Measurements from ENCODE around the gene TRERF1.

The TRERF1 gene

DNA sequence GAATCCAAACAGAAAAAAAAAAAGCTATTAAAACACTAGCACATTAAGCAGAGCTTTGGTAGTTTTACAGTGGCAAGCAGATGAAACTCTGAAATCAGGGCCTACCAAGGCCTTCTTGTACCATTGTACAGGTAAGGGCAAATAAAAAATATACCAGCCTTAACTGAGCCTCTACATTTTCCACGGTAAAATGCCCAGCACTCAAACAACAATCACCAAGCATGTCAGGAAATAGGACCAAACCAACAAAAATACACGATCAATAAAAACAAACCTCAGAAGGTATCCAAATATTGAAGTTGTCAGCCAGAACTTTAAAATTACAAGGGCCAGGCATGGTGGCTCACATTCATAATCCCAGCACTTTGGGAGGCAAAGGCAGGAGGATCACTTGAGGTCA is 18.3 kb downstream of the TRERF1 start:
- TF ChIP-seq, protein P1, sequence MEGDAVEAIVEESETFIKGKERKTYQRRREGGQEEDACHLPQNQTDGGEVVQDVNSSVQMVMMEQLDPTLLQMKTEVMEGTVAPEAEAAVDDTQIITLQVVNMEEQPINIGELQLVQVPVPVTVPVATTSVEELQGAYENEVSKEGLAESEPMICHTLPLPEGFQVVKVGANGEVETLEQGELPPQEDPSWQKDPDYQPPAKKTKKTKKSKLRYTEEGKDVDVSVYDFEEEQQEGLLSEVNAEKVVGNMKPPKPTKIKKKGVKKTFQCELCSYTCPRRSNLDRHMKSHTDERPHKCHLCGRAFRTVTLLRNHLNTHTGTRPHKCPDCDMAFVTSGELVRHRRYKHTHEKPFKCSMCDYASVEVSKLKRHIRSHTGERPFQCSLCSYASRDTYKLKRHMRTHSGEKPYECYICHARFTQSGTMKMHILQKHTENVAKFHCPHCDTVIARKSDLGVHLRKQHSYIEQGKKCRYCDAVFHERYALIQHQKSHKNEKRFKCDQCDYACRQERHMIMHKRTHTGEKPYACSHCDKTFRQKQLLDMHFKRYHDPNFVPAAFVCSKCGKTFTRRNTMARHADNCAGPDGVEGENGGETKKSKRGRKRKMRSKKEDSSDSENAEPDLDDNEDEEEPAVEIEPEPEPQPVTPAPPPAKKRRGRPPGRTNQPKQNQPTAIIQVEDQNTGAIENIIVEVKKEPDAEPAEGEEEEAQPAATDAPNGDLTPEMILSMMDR (IDR thresholded peaks at IDR 0.05; ENCODE audit: insufficient read depth, low read depth, low read length, missing control alignments): no peak
- no peak for DNase-seq (ENCODE audit: low read depth)
- H3K4me3 ChIP-seq (ENCODE audit: low read depth, low read length): no peak overlapping the region

DNA sequence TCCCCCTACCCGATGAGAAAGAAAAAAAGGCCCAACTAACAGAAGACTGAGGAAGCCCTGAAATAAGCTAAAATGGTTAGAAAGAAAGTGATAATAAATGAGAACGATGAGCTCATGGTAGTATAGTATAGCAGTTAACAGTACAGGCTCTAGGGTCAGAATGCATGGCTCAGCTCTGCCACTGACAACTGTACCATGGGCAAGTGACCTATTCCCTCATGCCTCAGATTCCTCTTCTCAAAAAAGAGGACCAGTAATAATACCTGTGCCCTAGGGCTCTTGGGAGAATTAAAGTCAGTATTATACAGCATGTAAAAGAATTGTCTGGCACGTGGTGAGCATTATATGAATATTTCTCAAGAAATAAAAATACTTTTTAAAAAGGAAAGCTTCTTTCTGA is 19.8 kb downstream of the TRERF1 start:
- no peak overlapping the region for H3K4me3 ChIP-seq (ENCODE audit: low read depth, low read length)
- no peak for DNase-seq (ENCODE audit: low read depth)
- TF ChIP-seq, protein P1 (IDR thresholded peaks at IDR 0.05; ENCODE audit: insufficient read depth, low read depth, low read length, missing control alignments): no peak

DNA sequence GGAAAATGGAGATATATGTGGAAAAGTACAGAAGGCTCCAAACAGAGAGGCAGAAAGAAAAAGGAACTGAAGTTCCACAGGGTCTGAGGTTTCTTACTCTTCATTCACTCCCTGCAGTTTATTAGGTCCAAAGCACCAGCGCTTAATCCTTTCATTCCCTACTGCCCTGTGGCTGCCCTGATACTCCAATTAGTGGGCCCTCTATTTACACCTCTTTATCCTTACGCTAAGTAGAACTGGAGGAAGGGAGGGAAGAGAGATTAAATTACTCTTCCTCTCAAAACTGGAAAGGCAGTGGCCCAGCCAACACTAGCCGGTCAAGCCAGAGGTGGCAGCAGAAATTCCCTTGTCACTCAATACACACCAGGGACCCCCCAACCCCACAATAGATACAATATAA is 20.4 kb downstream of the TRERF1 start:
- TF ChIP-seq, protein P1 (IDR thresholded peaks at IDR 0.05; ENCODE audit: insufficient read depth, low read depth, low read length, missing control alignments): no peak

DNA sequence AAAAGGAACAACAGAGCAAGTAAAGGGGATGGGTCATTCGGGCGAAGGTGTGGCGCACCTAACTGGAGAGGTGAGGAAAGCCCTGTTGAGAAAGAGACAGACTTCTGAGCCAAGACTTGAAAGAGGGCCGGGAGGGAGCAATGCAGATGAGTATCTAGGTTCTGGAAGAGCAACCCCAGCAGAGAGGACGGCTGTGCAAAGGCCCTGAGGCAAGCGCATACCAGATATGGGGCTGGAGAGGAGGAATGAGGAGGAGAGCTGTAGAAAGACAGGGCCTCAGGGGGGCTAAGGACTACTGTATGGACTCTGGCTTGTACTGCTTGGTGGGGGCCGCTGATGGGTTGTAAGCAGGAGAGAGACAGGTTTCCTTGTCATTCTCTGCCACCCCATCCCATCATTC is 21.9 kb downstream of the TRERF1 start:
- no peak overlapping the region for H3K4me3 ChIP-seq (ENCODE audit: low read depth, low read length)
- DNase-seq (ENCODE audit: low read depth): no peak
- TF ChIP-seq, protein P1 (IDR thresholded peaks at IDR 0.05; ENCODE audit: insufficient read depth, low read depth, low read length, missing control alignments): no peak

More for the DNA sequence above, 20.4 kb downstream of the TRERF1 start:
- H3K4me3 ChIP-seq (ENCODE audit: low read depth, low read length): no peak overlapping the region
- DNase-seq (ENCODE audit: low read depth): no peak

DNA sequence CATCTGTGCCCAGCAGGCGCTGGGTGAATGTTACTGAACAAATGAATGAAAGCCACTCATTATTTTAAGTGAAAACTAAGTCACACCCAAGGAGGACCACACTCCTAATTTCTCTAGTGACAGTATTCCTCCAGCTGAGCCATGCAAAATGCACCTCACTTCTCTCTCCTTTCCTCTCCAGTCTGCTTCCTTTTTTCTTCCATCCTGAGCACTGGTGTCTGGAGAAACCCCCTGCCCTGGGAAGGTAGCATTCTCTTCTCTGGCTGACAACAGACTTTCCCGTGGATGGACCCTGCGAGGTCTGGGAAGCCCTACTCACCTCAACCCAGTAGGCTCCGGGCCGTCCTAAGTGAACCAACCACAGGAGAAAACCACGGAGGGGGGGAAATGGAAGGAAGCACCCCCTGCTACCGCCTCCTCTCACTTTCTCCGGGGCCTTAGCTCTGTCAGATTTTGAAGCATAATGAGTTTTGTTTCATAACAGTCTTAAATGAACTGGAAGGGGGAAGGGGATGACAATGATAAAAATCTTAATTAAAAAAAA is 22.6 kb downstream of the TRERF1 start:
- TF ChIP-seq, protein P1 (IDR thresholded peaks at IDR 0.05; ENCODE audit: insufficient read depth, low read depth, low read length, missing control alignments): no peak
- no peak for DNase-seq (ENCODE audit: low read depth)
- no peak overlapping the region for H3K4me3 ChIP-seq (ENCODE audit: low read depth, low read length)

DNA sequence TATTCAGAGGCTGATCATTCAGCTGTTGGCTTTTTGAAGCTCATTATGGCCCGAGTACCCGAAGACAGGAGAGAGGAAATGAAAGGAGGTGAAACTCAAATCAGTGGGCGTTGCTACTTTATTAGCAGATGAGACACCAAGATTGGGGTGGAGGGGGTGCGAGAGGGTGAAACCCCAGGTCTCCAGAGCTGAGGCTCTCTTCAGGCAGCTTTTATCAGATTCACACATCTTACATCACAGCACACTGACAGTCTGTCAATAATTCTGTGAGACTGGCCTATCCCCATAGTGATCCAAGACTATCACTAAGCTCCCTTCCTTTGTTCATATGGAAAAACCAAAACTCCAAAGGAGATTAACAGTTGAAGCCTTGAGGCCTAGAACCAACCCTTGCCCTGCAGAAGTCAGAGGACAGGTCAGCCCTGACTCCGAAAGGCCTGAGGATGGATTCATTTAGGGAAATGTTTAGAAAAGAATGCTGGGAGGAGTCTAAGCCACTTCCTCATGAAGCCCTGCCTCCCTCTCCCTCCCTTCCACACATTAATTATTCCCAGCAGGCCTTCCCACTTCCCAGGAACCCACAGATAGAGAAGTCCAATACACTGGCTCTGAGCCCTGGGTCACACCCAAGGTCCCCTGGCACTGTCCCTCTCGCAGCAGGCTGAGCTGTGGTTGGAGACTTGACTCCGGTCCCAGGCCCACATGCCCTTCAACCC is 23.2 kb downstream of the TRERF1 start:
- DNase-seq (ENCODE audit: low read depth): peak; percentile 71
- H3K4me3 ChIP-seq (ENCODE audit: low read depth, low read length): no peak overlapping the region
- TF ChIP-seq, protein P1 (IDR thresholded peaks at IDR 0.05; ENCODE audit: insufficient read depth, low read depth, low read length, missing control alignments): no peak

DNA sequence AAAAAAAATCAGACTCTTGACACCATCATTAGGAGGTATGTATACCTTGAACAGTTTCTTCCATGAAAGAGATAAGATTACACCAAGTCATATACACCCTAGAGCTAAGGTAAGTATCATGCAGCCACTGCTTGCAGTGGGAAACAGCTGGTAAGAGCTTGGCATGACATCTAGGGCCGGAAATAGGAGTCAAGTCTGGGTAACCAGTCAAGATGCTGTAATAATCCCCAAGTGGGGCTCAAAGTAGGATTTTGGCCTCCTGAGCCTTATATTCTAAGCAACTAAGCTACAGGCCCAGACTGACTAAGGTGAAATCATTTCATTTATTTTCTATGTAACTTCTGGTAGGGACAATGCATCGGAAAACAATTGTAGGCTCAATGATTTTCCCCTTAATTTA is 23.9 kb downstream of the TRERF1 start:
- TF ChIP-seq, protein P1 (IDR thresholded peaks at IDR 0.05; ENCODE audit: insufficient read depth, low read depth, low read length, missing control alignments): no peak
- peak; percentile 41 for DNase-seq (ENCODE audit: low read depth)
- H3K4me3 ChIP-seq (ENCODE audit: low read depth, low read length): no peak overlapping the region
